ENCODE data around the gene UBR1.

- no peak for TF ChIP-seq CTCF (IDR thresholded peaks at IDR 0.05)
- TF ChIP-seq EZH2phosphoT487 (IDR thresholded peaks at IDR 0.05): no peak
Observed at GRCh38 chr15:43056696-43057095, 49.1 kb downstream of the UBR1 start.
